Neural progenitor cell (in vitro differentiated cells): ENCODE results near the gene FKBP3.

Experiments used
- EZH2 ChIP-seq: fragments of 200-600 bp; sonication (generic); IDR thresholded peaks from 2 replicates; pipeline ENCODE4 v1.6.1; 2017; ENCODE audit warnings: antibody characterized with exemption, mild to moderate bottlenecking, moderate library complexity
- TF ChIP-seq, protein P1 (sequence below): fragments of 200-600 bp; sonication (generic); IDR thresholded peaks from 2 replicates; pipeline ENCODE4 v1.5.1; 2017; ENCODE audit warnings: antibody characterized with exemption, mild to moderate bottlenecking

- TF ChIP-seq, protein P1, sequence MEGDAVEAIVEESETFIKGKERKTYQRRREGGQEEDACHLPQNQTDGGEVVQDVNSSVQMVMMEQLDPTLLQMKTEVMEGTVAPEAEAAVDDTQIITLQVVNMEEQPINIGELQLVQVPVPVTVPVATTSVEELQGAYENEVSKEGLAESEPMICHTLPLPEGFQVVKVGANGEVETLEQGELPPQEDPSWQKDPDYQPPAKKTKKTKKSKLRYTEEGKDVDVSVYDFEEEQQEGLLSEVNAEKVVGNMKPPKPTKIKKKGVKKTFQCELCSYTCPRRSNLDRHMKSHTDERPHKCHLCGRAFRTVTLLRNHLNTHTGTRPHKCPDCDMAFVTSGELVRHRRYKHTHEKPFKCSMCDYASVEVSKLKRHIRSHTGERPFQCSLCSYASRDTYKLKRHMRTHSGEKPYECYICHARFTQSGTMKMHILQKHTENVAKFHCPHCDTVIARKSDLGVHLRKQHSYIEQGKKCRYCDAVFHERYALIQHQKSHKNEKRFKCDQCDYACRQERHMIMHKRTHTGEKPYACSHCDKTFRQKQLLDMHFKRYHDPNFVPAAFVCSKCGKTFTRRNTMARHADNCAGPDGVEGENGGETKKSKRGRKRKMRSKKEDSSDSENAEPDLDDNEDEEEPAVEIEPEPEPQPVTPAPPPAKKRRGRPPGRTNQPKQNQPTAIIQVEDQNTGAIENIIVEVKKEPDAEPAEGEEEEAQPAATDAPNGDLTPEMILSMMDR: no peak
- no peak for TF ChIP-seq EZH2
Measured at GRCh38 chr14:45068396-45068795, 65.9 kb downstream of the FKBP3 start.
